ENCODE measurements around the gene CPNE1. TPM values are rescaled to one million over a fixed set of nuclear protein-coding genes. Genes with fewer than 3 reads are reported as not detected.

Gene CPNE1
- total and polyA plus RNA-seq, 2 of the 8 experiments (the other 6 are each of a cell fraction or from before 2014, with no cell fraction given), result 294 to 346 TPM

- no peak for TF ChIP-seq CHD7 (IDR thresholded peaks at IDR 0.05; ENCODE audit: insufficient replicate concordance, low read length)
- no peak for TF ChIP-seq SIX5 (IDR thresholded peaks at IDR 0.05; ENCODE audit: low read depth, low read length)
- no peak for TF ChIP-seq RNF2 (IDR thresholded peaks at IDR 0.05; ENCODE audit: borderline replicate concordance, low read depth, low read length, missing control alignments, poor library complexity, severe bottlenecking)
- no peak for TF ChIP-seq KDM1A (IDR thresholded peaks at IDR 0.05; ENCODE audit: borderline replicate concordance, low read length)
- TF ChIP-seq HDAC2 (IDR thresholded peaks at IDR 0.05; ENCODE audit: borderline replicate concordance in 1 of 2, low read depth in 2 of 2, low read length in 2 of 2), result no peak
- no peak for TF ChIP-seq SP1 (IDR thresholded peaks at IDR 0.05; ENCODE audit: low read depth, low read length)
- TF ChIP-seq RAD21 (IDR thresholded peaks at IDR 0.05 in 1 of 2, conservative IDR thresholded peaks at IDR 0.05 in 1 of 2; ENCODE audit: low read depth in 2 of 2, low read length in 2 of 2), result no peak
- no peak for TF ChIP-seq ZNF274 (IDR thresholded peaks at IDR 0.05; ENCODE audit: borderline replicate concordance, extremely low read depth, low read length)
- TF ChIP-seq EZH2 (IDR thresholded peaks at IDR 0.05; ENCODE audit: low read depth, low read length, severe bottlenecking), result no peak
These were observed 3.6 kb downstream of the CPNE1 start (continued) for GRCh38 chr20:35661053-35661452.
